Measurements from ENCODE around the gene LINS1. TPM values are rescaled to one million over a fixed set of nuclear protein-coding genes. Genes with fewer than 3 reads are reported as not detected.

The LINS1 gene
- total RNA-seq, 1 donor, result 116 TPM

DNA sequence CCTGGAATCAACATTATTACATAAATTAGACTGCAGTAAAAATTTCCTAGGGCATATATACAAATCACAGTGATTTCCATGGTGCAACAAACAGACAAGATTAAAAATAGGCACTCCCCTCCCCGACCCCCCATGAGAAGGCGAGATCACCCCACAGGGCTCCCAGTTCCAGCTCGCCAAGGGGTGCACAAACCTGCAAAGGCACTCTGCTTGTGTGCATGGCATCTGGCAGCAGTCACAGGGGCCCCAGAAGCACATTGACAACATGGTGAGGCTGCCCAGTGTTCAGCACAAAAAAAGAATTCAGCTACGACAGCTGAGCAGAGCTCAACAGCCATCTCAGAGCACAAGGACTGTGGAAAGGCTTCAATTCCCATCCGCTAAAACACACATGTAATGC lies 54.0 kb downstream of the LINS1 start:
- H3K4me1 ChIP-seq (ENCODE audit: insufficient read depth, low read length), result peaks cover 6% of the 10 kb centered on the region
- H3K4me3 ChIP-seq (ENCODE audit: low read length), result no peak overlapping the region
- H3K9me3 ChIP-seq (ENCODE audit: low read depth, low read length), result no peaks in the 10 kb centered on the region
- peaks cover 7% of the 10 kb centered on the region for H3K27me3 ChIP-seq (ENCODE audit: insufficient read depth, low read length)

DNA sequence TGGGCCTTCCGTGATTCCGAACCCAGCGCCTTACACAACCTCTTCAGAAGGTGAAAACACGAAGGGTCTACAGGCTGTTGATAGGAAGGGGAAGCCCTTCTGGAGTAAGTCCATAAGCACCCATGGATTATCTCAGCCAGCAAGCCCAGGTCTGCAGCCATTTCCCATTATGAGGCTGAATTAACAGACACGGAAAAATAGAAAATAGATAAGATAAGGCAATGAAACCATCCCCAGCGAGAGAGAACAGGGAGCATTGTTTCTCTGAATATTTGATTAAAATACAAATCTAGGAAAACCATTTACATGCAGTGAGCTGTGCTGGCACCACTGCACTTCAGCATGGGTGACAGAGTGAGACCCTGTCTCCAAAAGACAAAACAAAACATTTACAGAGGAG lies 57.0 kb downstream of the LINS1 start:
- Histone ChIP-seq H3K4me3 (ENCODE audit: low read length) (no peak overlapping the region), H3K27me3 (ENCODE audit: insufficient read depth, low read length) (peaks cover 7% of the 10 kb centered on the region), H3K4me1 (ENCODE audit: insufficient read depth, low read length) (peaks cover 9% of the 10 kb centered on the region), H3K9me3 (ENCODE audit: low read depth, low read length) (no peaks in the 10 kb centered on the region)

DNA sequence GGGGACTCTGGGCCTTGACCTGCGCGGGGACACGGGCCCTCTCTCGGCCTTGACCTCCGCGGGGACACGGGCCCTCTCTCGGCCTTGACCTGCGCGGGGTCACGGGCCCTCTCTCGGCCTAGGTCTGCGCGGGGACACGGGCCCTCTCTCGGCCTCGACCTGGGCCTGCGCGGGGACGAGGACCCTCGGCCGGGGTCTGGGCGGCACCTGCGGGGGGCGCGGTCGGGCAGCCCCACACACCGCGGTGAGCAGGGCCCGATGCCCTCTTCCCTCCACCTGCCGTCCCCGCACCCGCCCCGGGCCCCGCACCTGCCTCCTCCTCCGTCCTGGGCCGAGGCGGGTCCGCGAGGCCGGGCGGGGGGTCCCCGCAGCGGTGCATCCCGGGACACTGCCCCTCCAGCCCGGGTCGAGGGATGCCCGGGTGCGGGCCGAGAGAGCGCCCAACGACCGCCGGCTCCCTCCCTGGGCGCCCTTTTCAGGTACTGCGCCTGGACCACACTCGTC lies 57.6 kb downstream of the LINS1 start:
- Histone ChIP-seq H3K27me3 (ENCODE audit: insufficient read depth, low read length) (peaks cover 7% of the 10 kb centered on the region), H3K4me3 (ENCODE audit: low read length) (no peak overlapping the region), H3K4me1 (ENCODE audit: insufficient read depth, low read length) (peaks cover 9% of the 10 kb centered on the region), H3K9me3 (ENCODE audit: low read depth, low read length) (no peaks in the 10 kb centered on the region)

DNA sequence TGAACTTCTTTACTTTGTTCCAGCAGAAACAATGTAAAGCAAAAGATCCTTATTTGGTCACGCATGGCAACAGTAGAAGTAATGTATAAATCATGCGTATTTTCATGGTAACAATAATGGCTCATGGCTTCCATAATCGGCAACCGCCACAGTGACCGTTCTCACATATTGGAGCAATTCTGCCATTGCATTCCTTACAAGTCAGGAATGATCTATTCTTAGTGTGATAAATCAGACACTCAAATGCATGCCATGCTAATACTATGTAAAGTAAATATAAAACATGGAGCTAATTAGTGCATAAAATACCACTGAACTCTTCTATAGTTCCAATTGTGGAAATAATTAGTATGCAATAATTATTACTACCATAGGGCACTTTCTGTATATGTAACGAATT lies 59.7 kb downstream of the LINS1 start:
- peaks cover 22% of the 10 kb centered on the region for H3K4me1 ChIP-seq (ENCODE audit: insufficient read depth, low read length)
- H3K4me3 ChIP-seq (ENCODE audit: low read length), result no peak overlapping the region
- H3K9me3 ChIP-seq (ENCODE audit: low read depth, low read length), result no peaks in the 10 kb centered on the region
- H3K27me3 ChIP-seq (ENCODE audit: insufficient read depth, low read length), result peaks cover 7% of the 10 kb centered on the region

DNA sequence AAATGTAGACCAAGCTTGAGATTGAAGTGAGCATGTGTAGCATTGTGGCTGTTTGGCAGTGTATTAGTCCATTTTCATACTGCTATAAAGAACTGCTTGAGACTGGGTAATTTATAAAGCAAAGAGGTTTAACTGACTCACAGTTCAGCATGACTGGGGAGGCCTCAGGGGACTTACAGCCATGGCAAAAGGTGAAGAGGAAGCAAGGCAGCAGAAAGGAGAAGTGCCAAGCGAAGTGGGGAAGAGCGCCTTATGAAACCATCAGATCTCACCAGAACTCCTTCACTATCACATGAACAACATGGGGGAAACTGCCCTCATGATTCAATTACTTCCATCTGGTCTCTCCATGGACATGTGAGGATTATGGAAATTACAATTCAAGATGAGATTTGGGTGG lies 64.7 kb downstream of the LINS1 start:
- Histone ChIP-seq H3K4me1 (ENCODE audit: insufficient read depth, low read length) (peaks cover 37% of the 10 kb centered on the region), H3K4me3 (ENCODE audit: low read length) (no peak overlapping the region), H3K27me3 (ENCODE audit: insufficient read depth, low read length) (no peaks in the 10 kb centered on the region), H3K9me3 (ENCODE audit: low read depth, low read length) (no peaks in the 10 kb centered on the region)

DNA sequence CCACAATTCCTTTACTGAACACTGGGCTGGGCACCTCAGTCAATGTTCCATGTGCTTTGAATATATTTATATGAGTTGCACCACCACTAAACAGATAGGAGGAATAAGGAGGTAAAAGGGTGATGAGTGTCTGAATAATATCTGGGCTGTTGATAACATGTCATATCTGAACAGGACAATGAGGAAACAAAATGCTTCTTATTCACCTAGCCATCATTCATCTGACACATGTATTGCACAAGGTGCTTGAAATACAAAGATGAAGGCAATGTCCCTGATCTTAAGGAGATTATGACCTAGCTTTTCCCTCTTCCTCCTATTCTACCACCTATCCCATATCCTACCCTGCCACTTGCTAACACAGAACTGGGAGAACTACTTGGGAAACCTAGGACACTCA lies 65.3 kb downstream of the LINS1 start:
- Histone ChIP-seq H3K4me3 (ENCODE audit: low read length) (no peak overlapping the region), H3K9me3 (ENCODE audit: low read depth, low read length) (no peaks in the 10 kb centered on the region), H3K27me3 (ENCODE audit: insufficient read depth, low read length) (no peaks in the 10 kb centered on the region), H3K4me1 (ENCODE audit: insufficient read depth, low read length) (peaks cover 37% of the 10 kb centered on the region)

DNA sequence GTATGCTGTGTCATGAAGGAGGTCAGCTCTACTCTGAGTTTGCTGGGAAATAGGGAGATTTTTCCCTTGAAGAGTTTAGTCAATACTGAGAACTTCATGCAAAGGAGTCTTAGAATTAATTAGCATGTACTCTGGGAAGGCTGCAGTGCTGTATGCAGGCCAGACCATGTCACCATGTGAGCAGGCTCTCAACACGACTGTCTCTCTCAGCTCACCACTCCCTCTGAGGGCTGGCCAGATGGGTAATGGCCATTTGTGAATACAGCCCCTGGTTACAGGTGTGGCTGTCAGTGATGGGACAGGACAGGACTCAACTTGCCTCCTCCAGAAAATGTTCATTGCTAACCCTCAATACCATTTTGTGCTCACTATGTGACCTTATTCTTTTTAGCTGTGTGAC lies 68.1 kb downstream of the LINS1 start:
- no peaks in the 10 kb centered on the region for H3K9me3 ChIP-seq (ENCODE audit: low read depth, low read length)
- peaks cover 46% of the 10 kb centered on the region for H3K4me1 ChIP-seq (ENCODE audit: insufficient read depth, low read length)
- no peak overlapping the region for H3K4me3 ChIP-seq (ENCODE audit: low read length)
- H3K27me3 ChIP-seq (ENCODE audit: insufficient read depth, low read length), result no peaks in the 10 kb centered on the region

DNA sequence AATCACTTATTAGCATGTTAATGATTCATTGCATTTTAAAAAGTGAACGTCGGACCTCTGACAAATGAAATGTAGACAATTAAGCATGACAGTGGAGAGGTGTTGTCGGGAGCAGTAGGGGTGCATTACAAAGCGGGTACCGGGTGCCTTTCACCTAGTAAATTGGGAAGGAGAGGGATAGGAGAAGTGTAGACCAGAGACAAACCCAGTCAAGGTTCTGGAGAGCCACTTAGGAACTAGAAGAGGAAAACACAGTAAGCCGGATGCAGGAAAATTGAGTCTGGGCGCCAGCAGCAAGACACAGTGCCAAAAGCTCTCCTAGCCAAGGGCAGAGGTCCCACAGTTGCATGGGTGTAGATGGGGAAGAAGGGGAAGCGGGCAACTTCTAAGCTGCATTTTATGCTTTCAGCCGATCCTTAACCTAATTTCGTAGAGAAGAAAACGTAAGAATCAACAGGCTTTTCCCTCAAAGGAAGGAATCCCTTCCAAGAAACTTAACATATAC lies 70.1 kb downstream of the LINS1 start:
- Histone ChIP-seq H3K4me1 (ENCODE audit: insufficient read depth, low read length) (peaks cover 28% of the 10 kb centered on the region), H3K27me3 (ENCODE audit: insufficient read depth, low read length) (no peaks in the 10 kb centered on the region)

DNA sequence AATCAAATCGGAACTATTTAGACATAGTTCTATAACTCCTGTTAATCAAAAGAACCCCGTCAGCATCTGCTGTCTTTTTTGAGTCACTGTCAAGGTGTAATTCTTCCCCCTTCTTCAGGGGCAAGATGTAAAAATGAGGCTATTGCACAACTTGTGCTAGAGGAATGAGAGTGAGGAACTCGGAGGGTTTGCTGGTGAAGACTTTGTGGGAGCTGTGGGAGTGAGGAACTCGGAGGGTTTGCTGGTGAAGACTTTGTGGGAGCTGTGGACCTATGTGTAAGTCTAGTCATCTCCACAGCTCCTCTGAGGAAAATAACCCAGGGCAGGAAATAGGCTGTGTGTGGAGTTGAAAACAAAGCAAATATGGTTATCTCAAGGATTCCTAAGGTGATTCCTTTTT lies 70.8 kb downstream of the LINS1 start:
- H3K27me3 ChIP-seq (ENCODE audit: insufficient read depth, low read length), result no peaks in the 10 kb centered on the region
- peaks cover 21% of the 10 kb centered on the region for H3K4me1 ChIP-seq (ENCODE audit: insufficient read depth, low read length)
- no peak overlapping the region for H3K4me3 ChIP-seq (ENCODE audit: low read length)

More for the DNA sequence above, 70.1 kb downstream of the LINS1 start:
- H3K4me3 ChIP-seq (ENCODE audit: low read length), result no peak overlapping the region
- no peaks in the 10 kb centered on the region for H3K9me3 ChIP-seq (ENCODE audit: low read depth, low read length)

DNA sequence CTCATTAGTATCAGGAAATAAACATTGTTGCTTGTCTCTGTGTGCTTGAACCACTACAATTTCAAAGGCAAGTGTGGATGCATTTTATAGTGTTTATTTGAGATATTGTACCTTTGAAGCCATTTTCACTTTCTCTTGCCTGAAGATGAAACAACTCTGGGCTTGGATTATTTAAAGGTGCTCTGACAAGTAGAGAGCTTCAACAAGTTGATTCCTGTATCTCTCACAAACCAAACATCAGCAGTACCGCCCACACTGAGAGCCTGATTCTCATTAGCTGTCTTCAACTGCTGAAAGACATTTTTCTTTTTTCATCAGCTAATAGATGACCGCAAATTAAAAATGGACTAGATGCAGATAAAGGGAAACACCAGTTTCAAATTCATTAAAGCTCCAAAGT lies 72.4 kb downstream of the LINS1 start:
- H3K4me1 ChIP-seq (ENCODE audit: insufficient read depth, low read length), result peaks cover 20% of the 10 kb centered on the region
- H3K4me3 ChIP-seq (ENCODE audit: low read length), result no peak overlapping the region
- H3K9me3 ChIP-seq (ENCODE audit: low read depth, low read length), result no peaks in the 10 kb centered on the region
- no peaks in the 10 kb centered on the region for H3K27me3 ChIP-seq (ENCODE audit: insufficient read depth, low read length)

More for the DNA sequence above, 70.8 kb downstream of the LINS1 start:
- H3K9me3 ChIP-seq (ENCODE audit: low read depth, low read length), result no peaks in the 10 kb centered on the region

DNA sequence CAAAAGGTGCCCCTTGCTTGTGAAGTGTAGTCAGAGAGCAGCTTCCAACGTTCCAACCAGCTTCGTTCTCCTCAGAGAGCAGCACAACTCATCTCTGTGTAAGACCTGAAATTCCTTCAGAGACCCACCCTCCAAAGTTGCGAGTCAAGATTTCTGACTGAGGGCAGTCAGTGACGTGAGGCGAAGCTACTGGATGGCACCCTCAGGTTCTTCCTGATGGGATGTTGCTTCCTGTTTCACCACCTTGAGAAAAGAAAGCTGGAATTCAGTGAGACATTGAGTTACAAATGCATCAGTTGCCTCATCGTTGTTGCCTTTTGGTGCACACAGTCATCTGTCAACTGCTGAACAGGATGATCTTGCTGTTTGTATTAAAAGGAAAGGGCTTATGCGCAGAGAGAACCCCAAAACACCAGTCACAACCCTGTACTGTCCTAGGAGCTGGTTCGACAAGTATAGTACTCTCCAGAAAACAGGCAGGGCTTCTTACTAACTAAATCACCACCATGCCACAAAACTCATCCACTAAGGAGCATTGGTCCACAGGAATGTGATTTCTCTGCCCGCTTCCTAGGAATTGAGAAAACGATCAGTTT lies 73.1 kb downstream of the LINS1 start, which contains the start of gene CERS3:
Gene CERS3, minus strand, starts transcription at position 118 of the 596 bp plus-strand sequence. CDS start 27,101 bp downstream, outside the sequence.
- no peak within 1 kb of the TSS for H3K4me3 ChIP-seq (ENCODE audit: low read length)
- H3K27me3 ChIP-seq (ENCODE audit: insufficient read depth, low read length), result no peaks in the 10 kb centered on the region
- peaks cover 20% of the 10 kb centered on the region for H3K4me1 ChIP-seq (ENCODE audit: insufficient read depth, low read length)
- H3K9me3 ChIP-seq (ENCODE audit: low read depth, low read length), result no peaks in the 10 kb centered on the region

DNA sequence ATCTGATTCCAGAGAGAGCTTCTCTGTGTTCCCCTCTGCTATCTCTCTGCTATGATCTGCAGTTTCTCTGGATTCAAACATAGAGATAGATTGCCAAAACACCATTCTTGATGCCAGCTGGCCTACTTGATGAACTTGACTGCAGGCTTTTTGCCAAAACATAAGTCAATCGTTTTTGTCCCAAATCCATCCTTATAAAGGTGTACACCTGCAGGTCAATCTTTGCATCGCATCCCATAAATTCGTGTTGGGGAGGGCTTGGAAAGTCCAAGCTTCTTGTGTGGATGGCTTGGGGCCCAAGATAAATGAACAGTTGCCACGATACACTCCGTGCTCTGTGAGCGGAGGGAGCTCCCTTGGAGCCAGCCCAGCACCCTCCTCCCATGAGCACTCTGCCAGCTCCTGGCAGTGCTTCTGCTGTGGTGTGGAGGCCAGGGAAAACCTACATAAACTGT lies 75.9 kb downstream of the LINS1 start:
- no peaks in the 10 kb centered on the region for H3K27me3 ChIP-seq (ENCODE audit: insufficient read depth, low read length)
- H3K4me3 ChIP-seq (ENCODE audit: low read length), result no peak overlapping the region
- H3K4me1 ChIP-seq (ENCODE audit: insufficient read depth, low read length), result peaks cover 16% of the 10 kb centered on the region
- H3K9me3 ChIP-seq (ENCODE audit: low read depth, low read length), result no peaks in the 10 kb centered on the region

DNA sequence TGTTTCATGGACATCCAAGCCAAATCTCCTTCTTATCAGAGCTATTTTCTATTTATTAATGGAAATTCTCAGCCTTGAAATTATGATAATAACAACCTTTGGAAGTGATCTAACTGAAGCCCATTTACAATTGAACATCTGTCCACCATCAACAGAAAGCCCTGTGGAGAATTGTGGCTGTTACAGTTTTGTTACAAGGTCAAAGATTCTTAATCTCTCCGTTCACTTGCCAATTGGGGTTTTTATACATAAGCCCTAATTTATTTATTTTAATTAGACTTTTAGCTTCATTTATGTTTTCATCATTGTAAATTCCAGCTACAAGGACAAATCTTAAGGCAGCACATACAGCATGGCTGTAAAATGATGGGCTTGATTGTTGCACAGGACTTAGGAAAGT lies 76.5 kb downstream of the LINS1 start:
- H3K4me3 ChIP-seq (ENCODE audit: low read length), result no peak overlapping the region
- no peaks in the 10 kb centered on the region for H3K9me3 ChIP-seq (ENCODE audit: low read depth, low read length)
- H3K4me1 ChIP-seq (ENCODE audit: insufficient read depth, low read length), result peaks cover 19% of the 10 kb centered on the region
- H3K27me3 ChIP-seq (ENCODE audit: insufficient read depth, low read length), result no peaks in the 10 kb centered on the region

DNA sequence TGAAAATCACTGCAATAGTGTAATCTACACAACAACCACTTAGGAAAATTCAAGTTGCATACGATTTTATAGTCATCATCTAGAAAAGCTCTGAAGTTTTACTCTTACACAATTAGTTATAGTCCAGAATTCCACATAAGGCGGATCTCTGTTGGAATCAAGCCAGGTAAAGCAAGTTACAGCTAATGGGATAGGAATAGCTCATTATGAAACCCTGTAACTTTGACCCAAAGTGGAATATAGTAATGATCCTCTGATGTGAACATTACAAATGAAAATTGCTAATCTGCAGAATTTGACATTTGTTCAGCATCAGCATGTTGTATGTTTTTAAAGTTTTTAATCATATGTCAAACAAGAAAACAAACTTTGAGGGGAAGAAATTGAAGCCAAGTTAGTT lies 77.7 kb downstream of the LINS1 start:
- no peaks in the 10 kb centered on the region for H3K27me3 ChIP-seq (ENCODE audit: insufficient read depth, low read length)
- H3K4me1 ChIP-seq (ENCODE audit: insufficient read depth, low read length), result peaks cover 30% of the 10 kb centered on the region
- no peak overlapping the region for H3K4me3 ChIP-seq (ENCODE audit: low read length)
- H3K9me3 ChIP-seq (ENCODE audit: low read depth, low read length), result no peaks in the 10 kb centered on the region

DNA sequence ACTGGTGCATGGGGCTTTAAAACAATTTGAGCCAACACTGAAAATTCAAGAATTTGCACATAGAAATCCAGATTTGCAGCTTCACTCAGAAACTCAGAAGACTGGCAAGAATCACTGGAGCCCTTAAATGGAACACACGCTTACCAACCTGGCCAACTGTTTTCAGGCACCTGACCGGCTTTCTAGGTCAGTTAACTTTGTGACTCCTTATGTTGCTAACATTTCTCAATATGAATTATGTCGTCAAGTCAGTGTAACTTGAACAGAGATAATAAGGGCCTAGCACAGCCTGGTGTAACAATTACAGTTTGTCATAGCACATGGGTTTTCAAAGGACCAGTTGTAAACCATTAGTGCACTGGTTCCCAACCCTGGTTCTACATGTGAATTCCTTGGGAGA lies 80.1 kb downstream of the LINS1 start:
- Histone ChIP-seq H3K9me3 (ENCODE audit: low read depth, low read length) (no peaks in the 10 kb centered on the region), H3K4me1 (ENCODE audit: insufficient read depth, low read length) (peaks cover 53% of the 10 kb centered on the region), H3K27me3 (ENCODE audit: insufficient read depth, low read length) (no peaks in the 10 kb centered on the region), H3K4me3 (ENCODE audit: low read length) (no peak overlapping the region)

Data from mononuclear cell (primary cell).